Left lung (tissue), 10 donors: ENCODE measurements around the gene SLC22A23. TPM values are rescaled to one million over a fixed set of nuclear protein-coding genes. Genes with fewer than 3 reads are reported as not detected.

Source experiments
- ATAC-seq: fragments of 200-7000 bp; cut with Tn5 transposase; one replicate; pipeline ENCODE4 v1.9.1; 2020; ENCODE audit warnings: moderate library complexity
- DNase-seq, 4 donors: peaks; one replicate each; pipeline ENCODE4 v3.0.0-alpha.2; 2013 to 2020
- H3K27ac ChIP-seq, 2 donors: fragments of 200-600 bp; sonication (generic) in 1 of 2; one replicate each; pipeline versions ENCODE4 v1.5.0 to v1.8.0; 2020 to 2021
- H3K27me3 ChIP-seq, 2 donors: fragments of 200-600 bp; sonication (generic) in 1 of 2; one replicate each; pipeline versions ENCODE4 v1.5.0 to v1.8.0; 2020 to 2021
- H3K36me3 ChIP-seq, 2 donors: fragments of 200-600 bp; sonication (generic) in 1 of 2; one replicate each; pipeline versions ENCODE4 v1.5.0 to v1.8.0; 2020 to 2021
- H3K4me1 ChIP-seq, 2 donors: fragments of 200-600 bp; one replicate each; pipeline ENCODE4 v1.8.0; 2021
- H3K4me3 ChIP-seq, 2 donors: fragments of 200-600 bp; sonication (generic) in 1 of 2; one replicate each; pipeline versions ENCODE4 v1.5.0 to v1.8.0; 2020 to 2021; ENCODE audit warnings: mild to moderate bottlenecking in 1 of 2
- H3K9me3 ChIP-seq, 2 donors: fragments of 200-600 bp; sonication (generic) in 1 of 2; one replicate each; pipeline versions ENCODE4 v1.5.0 to v1.8.0; 2020 to 2021
- CTCF ChIP-seq, 2 donors: fragments of 200-600 bp; sonication (generic) in 1 of 2; IDR thresholded peaks; one replicate each; pipeline versions ENCODE4 v1.5.0 to v1.8.0; 2021; ENCODE audit warnings: antibody characterized with exemption in 2 of 2
- intact Hi-C, 2 donors: fragments of 100-400 bp; cut with DNase I; formaldehyde crosslinking; loops; one replicate each; pipeline versions ENCODE4 v1.11.2 to v1.14.2; 2022
- polyA plus RNA-seq, 6 donors: library from polyadenylated mRNA; unstranded; fragments of 120-200 nt; gene quantifications; one replicate each; pipeline ENCODE4 v1.2.1, GENCODE V29; 2013; ENCODE audit not compliant: insufficient read length in 6 of 6
- total RNA-seq, 2 donors: library from RNA; stranded (reverse); fragmentation: NEBNext Ultra II Directional; extraction: Animal tissue kit (Norgen Biotek cat#: 25700); gene quantifications; one replicate each; pipeline ENCODE4 v1.2.1, GENCODE V29; 2021
- donor health status: DM: no; HTN: yes; CAD: no.
- donor health status: DM: no; HTN: no; CAD: no.

The SLC22A23 gene
- total and polyA plus RNA-seq, 8 donors: 19.7 to 31.2 (median 23.9) TPM

DNA sequence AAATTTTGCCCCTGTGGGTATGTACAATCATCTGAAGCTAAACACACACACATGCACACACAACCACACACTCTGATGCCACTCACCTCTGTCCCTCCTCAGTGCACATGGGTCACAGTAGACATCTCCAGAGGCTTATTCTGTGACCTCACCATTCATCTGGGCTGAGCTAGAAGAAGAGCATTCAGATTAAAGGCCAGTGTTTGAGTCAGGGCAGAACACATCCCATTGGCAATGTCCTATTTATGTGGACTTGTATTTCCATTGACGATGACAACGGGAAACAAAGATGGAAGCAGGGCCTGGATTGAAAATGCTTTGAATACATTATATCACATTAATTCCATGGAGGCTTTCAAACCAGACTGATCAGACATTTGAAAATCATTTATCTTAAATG is 26.8 kb upstream of the SLC22A23 start:
- no peaks in the 10 kb centered on the region for H3K36me3 ChIP-seq
- H3K27ac ChIP-seq: no peak overlapping the region
- DNase-seq (no peak), ATAC-seq (no peak)
- peaks cover 0 to 6% of the 10 kb centered on the region in 2 donors for H3K9me3 ChIP-seq
- H3K4me3 ChIP-seq: no peak overlapping the region
- intact Hi-C loops: no loop called here
- H3K27me3 ChIP-seq: peaks cover 3 to 11% of the 10 kb centered on the region in 2 donors
- TF ChIP-seq CTCF (IDR thresholded peaks at IDR 0.05): no peak
- H3K4me1 ChIP-seq: no peaks in the 10 kb centered on the region

GRCh38 chr6:3482869-3483268 is 26.0 kb upstream of the SLC22A23 start:
- H3K27ac ChIP-seq: no peak overlapping the region
- intact Hi-C loops: no loop called here
- H3K27me3 ChIP-seq: peaks cover 3 to 11% of the 10 kb centered on the region in 2 donors
- DNase-seq (no peak), ATAC-seq (no peak)
- H3K36me3 ChIP-seq: no peaks in the 10 kb centered on the region
- TF ChIP-seq CTCF (IDR thresholded peaks at IDR 0.05): no peak
- H3K9me3 ChIP-seq: peaks cover 0 to 6% of the 10 kb centered on the region in 2 donors
- no peaks in the 10 kb centered on the region for H3K4me1 ChIP-seq
- H3K4me3 ChIP-seq: no peak overlapping the region

DNA sequence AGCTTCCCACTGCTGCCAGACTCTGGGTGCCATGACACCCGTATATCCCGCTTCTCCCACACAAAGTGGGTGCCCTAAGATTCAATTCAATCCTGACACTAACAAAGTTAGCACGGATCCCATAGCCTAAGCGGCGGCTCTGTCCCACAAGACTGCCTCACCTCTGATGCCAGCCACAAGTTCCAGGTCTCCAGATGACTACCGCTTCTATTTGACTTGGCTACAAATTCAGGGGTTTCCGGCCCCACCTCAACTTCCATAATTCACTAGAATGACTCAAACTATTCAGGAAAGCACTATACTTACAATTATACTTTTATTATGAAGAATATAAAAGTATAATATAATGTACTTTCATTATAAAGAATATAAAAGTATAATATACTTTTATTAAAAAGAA is 24.8 kb upstream of the SLC22A23 start:
- Histone ChIP-seq H3K27ac (no peak overlapping the region), H3K4me1 (no peaks in the 10 kb centered on the region), H3K9me3 (peaks cover 0 to 6% of the 10 kb centered on the region in 2 donors), H3K36me3 (no peaks in the 10 kb centered on the region), H3K27me3 (peaks cover 3 to 11% of the 10 kb centered on the region in 2 donors), H3K4me3 (no peak overlapping the region)
- DNase-seq (no peak), ATAC-seq (no peak)
- intact Hi-C loops: no loop called here
- no peak for TF ChIP-seq CTCF (IDR thresholded peaks at IDR 0.05)

DNA sequence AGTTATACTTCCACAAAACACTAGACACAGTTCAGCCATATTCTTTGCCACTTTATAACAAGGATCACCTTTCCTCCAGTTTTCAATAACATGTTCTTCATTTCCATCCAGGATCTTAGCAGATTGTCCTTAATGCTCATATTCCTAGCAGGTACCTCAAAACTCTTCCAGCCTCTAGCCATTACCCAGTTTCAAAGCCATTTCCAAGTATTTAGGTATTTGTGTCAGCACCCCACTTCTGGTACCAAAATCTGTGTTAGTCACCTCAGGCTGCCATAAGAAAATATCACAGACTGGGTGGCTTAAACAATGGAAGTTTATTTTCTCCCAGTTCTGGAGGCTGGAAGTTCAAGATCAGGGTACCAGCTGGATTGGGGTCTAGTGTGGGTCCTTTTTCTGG is 23.2 kb upstream of the SLC22A23 start:
- Histone ChIP-seq H3K9me3 (peaks cover 0 to 6% of the 10 kb centered on the region in 2 donors), H3K4me3 (no peak overlapping the region), H3K27me3 (peaks cover 3 to 11% of the 10 kb centered on the region in 2 donors), H3K27ac (no peak overlapping the region), H3K36me3 (no peaks in the 10 kb centered on the region), H3K4me1 (no peaks in the 10 kb centered on the region)
- intact Hi-C loops: no loop called here
- no peak for TF ChIP-seq CTCF (IDR thresholded peaks at IDR 0.05)
- DNase-seq (no peak), ATAC-seq (no peak)

DNA sequence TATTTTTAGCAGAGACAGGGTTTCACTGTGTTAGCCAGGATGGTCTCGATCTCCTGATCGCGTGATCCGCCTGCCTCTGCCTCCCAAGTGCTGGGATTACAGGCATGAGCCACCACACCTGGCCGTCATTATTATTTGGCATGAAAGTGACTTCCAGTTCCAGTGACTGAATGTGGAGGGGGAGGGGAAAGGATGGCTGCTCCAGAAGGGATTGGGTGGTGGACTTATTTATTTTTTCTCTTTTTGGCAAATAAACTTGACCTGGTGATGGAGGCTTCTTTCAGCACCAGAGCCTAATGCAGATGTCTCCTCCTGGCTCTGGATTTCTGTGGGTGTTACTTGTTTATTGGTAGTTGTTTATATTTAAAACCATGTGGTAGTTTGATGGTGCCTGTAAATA is 16.9 kb upstream of the SLC22A23 start:
- DNase-seq (no peak), ATAC-seq (no peak)
- no peak overlapping the region for H3K4me3 ChIP-seq
- H3K27me3 ChIP-seq: no peaks in the 10 kb centered on the region
- no peaks in the 10 kb centered on the region for H3K4me1 ChIP-seq
- intact Hi-C loops: no loop called here
- H3K27ac ChIP-seq: no peak overlapping the region
- H3K36me3 ChIP-seq: no peaks in the 10 kb centered on the region
- H3K9me3 ChIP-seq: no peaks in the 10 kb centered on the region
- no peak for TF ChIP-seq CTCF (IDR thresholded peaks at IDR 0.05)
